ENCODE data around the gene ZNF628. TPM values are rescaled to one million over a fixed set of nuclear protein-coding genes. Genes with fewer than 3 reads are reported as not detected.
"Not testable (repeated sequence)": the region's sequence is repeated elsewhere in the genome, so short reads cannot be mapped to it uniquely, and the experiment has no call there.

Gene ZNF628
- 3.1 and 5.3 TPM in 2 replicates for total RNA-seq (2014; rRNA removed; shearing (Covaris generic))

DNA sequence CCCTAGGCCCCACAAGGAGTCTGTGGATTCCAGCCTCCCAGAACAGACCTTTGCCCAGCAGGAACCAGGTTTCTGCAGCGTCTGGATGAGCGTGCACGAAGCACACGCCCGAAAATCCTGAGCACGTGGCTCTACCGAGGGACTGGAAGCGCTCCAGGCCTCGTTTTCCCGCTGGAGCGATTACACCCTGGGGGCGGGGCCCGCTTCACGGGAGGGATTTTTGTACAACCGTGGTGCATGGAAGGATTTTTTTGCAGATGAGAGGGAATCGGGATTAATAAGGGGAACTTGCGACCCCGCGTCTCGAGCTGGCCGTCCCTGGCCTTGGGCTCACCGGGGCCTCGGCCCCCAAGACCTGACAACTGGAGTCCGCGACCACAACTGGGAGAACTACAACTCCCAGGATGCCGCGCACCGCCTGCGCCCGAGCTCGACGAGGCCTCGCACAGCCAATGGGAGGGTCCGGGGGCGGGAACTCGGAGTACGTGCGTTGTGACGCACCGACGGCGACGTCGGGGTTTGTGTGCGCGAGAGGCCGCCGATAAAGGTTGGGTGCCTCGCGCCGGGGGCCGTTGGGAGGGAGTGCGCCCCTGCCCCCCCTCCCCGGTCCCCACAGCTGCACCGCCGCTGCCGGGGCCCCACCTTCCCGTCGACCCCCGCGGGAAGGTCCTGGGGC, at the start of gene ZNF628:
Gene ZNF628, plus strand, starts transcription at position 518 of the 676 bp plus-strand sequence. CDS start 3,294 bp downstream, outside the sequence.
- DNase-seq (ENCODE audit: low read depth) = peak; percentile 98

DNA sequence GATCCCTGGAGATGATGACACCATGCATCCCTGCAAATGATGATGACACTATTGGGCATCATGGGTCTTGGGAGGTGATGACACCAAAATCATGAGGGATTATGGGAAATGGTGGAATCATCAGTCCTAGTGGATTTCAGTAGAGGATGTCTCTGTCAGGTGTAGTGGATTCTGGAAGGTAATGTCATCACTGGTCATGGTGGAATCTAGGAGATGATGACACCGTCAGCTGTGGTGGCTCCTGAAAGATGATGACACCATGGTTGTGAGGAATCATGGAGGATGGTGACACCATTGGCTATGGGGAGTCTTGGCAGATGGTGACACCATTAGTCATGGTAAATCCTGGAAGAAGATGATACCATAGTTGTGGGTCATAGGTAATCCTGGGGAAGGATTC, 45.2 kb upstream of the ZNF628 start:
- DNase-seq (ENCODE audit: low read depth) = no peak

DNA sequence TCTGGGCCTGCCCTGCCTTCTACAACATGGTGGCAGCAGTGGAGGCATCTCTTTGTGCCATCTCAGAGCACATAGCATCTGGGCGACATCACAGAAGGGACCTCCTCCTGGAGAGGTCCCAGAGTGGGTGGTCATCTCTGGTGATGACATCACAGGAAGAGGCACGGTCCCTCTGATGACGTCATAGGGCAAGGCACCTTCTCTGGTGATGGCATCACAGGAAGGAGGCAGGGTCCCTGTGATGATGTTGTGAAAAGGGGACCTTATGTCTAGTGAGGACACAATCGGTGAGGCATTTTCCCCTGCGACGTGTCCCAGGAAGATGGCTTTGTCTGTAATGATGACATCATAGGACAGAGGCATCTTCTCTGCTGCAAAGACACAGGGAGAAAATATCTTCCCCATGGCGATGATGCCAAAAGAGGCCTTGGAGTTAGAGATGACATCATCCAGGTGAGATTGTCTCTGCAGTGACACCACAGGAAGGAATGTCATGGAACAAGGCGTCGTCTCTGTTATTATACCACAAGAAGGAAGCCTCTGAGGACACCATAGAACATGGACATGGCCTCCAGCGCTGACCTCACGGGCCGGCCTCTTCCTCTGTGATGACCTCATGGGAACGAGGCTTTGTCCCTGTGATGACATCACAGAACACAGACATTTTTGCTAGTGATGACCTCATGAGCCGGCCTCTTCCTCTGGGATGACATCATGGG, 44.0 kb upstream of the ZNF628 start:
- no peak for DNase-seq (ENCODE audit: low read depth)

DNA sequence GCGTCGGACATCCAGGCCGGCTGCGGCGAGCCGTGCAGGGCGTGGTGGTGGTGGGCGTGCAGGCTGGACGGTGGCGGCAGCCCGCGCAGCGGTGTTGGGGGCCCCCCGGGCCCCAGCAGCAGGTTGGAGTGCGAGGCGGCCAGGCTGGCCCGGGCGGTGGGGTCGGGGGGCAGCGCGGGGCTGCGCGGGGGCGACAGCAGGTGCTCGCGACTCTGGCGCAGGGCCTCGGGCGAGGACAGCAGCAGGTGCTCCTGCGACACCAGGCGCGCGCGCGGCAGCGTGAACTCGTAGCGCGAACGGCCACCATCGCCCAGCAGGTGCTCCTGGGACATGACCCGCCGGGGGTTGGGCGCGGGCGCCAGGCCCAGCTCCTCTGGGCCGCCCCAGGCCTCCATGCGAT, 43.1 kb upstream of the ZNF628 start:
- DNase-seq (ENCODE audit: low read depth) = no peak

DNA sequence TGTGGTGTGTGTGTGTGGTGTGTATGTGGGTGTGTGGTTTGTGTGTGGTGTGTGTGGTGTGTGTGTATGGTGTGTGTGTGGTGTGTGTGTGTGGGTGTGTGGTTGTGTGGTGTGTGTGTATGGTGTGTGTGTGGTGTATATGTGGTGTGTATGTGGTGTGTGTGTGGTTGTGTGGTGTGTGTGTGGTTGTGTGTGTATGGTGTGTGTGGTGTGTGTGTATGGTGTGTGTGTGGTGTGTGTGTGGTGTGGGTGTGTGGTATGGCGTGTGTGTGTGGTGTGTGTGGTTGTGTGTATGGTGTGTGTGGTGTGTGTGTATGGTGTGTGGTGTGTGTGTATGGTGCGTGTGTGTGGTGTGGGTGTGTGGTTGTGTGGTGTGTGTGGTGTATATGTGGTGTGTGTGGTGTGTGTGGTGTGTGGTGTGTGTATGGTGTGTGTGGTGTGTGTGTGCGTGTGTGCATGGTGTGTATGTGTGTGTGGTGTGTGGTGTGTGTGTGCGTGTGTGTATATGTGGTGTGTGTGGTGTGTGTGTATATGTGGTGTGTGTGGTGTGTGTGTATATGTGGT, 42.0 kb upstream of the ZNF628 start:
- no peak for DNase-seq (ENCODE audit: low read depth)

DNA sequence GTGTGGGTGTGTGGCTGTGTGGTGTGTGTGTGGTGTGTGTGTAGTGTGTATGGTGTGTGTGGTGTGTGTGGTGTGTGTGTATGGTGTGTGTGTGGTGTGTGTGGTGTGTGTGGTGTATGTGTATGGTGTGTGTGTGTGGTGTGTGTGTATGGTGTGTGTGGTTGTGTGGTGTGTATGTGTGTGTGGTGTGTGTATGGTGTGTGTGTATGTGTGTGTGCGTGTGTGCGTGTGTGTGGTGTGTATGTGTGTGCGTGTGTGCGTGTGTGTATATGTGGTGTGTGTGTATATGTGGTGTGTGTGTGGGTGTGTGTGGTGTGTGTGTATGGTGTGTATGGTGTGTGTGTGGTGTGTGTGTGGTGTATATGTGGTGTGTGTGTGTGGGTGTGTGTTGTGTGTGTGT, 41.4 kb upstream of the ZNF628 start:
- DNase-seq (ENCODE audit: low read depth) = no peak

DNA sequence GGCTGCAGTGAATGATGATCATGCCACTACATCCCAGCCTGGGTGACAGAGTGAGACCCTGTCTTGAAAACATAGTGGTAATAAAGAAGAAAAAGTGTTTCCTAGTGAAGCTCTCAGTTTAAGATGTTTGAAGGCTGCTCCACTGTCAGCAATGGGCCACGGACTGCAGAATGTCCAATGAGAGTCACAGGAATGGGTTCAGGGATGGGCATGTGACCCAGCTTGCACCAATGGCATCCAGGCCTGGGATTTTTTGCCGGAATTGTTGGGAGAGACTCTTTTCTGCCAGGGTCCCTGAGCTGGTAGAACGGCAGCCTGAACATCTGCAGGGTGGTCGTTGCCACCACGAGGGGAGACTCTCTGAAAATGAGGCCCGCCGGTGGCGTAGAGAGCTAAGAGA, 39.6 kb upstream of the ZNF628 start:
- DNase-seq (ENCODE audit: low read depth) = no peak

DNA sequence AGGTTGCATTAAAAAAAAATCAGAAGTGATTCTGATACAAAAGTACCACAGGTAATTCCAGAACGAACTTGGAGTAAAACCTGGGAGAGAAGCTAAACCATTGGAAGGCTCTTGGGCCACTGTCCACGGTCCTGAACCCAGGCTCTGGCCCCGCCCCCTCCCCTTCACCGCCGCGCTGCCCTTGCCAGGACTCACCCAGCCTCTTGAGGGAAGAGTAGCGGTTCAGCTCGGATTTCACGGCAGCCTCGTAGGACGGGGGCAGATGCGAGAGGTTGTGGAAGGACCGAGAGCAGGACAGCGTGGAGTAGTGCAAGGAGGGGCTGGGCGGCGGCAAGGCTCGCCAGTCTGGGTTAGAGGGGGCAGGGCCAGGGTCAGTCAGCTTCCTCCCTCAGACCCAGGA, 39.0 kb upstream of the ZNF628 start:
- peak; percentile 71 for DNase-seq (ENCODE audit: low read depth)

DNA sequence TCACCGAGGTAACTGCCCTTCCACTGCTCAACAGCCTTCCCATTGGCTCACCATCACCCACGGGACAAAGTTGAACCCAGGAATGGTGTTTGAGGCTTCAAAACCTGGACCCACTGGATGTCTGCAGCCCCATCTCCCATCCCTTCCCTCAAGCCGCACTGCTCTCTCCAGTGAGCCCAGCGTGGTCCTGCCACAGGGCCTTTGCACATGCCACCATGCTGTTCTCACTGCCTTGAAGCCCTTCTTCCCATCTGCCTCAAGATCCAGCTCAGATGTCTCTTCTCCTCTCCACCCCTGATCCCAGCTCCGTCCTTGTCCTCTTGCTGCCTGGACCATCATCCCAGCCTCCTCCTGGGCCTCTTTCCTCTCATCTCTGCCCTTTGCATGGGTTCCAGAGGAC, 37.4 kb upstream of the ZNF628 start:
- DNase-seq (ENCODE audit: low read depth) = no peak

DNA sequence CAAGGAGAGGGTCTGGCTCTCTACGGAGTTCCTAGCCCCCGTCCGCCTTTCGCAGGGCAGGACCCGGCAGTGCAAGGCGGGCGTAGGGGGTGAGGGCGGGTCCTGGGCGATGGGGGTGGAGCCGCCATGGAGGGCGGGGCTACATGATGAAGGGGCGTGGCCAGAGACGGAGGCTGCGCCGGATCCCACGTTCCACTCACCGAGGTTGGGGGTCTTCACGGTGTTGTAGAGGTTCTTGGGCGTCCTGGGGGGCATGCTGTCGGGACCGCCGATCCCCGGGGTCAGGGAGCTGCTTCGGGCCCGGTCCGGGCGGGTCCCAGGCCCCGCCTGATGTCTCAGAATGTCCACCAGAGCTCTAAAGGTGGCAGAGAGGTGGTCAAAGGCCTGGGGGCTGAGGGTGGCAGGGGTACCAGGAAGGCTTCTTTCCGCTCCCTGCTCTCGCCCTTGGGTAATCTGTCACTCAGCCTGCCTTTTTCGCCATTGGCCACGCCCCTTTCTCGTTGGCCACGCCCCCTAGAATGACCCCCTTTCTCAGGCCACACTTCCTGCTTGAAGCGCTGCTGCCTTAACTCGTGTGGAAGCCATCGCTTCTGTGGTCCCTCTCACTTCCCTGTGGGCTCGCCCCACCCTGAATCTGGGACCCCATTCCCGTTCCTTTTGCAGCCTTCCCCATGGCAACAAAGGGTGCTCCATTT, 35.9 kb upstream of the ZNF628 start:
- DNase-seq (ENCODE audit: low read depth) = no peak

DNA sequence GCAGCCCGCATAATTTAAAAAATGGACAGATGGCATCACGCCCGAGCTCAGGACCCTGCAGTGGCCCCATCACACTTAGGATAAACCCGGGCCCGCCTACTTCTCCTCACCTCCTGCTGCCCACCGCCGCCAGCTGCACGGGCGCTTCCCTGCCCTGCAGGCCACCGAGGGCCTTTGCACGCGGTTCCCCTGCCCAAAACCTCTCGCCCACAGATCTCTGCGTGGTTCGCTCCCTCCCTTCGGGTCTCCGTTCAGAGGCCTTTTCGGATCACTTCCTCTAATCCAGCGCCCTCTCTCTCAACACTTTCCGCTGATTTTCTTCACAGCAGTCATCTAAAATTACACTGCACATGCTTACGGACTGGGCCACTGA, 35.1 kb upstream of the ZNF628 start:
- DNase-seq (ENCODE audit: low read depth) = no peak

DNA sequence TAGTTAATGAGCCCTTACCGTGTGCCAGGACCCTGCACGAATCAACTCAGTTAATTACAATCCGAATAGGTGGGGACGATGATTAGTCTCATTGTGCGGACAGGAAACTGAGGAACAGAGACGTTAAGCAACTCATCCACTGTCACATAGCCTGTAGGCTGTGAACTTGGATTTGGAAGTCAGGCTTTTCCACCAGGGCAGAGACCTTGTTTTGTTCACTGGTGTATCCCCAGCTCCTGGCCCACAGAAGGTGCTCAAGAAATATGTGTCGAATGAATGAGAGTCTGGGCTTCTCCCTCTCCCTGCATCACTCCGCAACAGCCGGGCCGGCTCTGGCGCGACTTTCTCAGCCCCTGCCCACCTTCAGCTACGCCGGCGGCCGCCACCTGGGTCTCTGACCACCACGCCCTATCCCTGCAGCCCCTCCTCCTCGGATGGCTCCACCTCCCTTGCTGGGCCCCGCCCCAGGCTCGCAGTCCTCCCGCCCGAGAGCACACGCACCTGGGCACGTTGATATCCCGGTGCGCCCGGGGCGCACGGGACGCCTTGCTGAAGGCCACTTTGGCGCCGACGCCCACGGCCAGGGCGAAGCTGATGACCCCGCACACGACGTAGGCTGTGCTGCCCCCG, 34.6 kb upstream of the ZNF628 start:
- DNase-seq (ENCODE audit: low read depth) = no peak

DNA sequence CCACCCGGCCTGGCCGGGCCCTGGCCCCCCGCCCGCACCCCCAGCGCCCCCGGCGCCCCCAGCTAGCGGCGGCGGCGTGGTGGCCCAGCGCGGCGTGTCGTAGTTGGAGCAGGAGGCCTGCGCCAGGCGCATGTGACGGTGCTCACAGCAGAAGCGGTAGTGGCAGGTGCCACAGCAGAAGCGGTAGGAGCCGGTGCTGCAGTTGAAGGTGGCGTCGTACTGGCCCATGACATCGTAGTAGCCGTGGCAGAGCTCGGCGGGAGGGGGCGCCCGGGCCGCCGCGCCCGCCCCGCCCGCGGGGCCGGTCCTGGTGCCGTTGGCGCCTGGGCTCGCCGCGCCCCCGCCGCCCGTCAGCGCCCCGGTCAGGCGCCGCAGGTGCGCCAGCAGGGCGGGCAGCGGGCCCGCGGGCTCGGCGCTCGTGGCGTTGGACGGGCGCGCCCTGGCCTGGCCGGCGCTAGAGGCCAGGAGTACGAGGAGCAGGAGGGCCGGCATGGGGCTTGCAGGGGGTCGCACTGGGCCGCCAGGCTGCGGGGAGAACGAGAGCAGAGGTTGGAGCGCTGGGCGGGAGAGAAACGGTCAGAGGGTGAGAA, 34.0 kb upstream of the ZNF628 start:
- no peak for DNase-seq (ENCODE audit: low read depth)

DNA sequence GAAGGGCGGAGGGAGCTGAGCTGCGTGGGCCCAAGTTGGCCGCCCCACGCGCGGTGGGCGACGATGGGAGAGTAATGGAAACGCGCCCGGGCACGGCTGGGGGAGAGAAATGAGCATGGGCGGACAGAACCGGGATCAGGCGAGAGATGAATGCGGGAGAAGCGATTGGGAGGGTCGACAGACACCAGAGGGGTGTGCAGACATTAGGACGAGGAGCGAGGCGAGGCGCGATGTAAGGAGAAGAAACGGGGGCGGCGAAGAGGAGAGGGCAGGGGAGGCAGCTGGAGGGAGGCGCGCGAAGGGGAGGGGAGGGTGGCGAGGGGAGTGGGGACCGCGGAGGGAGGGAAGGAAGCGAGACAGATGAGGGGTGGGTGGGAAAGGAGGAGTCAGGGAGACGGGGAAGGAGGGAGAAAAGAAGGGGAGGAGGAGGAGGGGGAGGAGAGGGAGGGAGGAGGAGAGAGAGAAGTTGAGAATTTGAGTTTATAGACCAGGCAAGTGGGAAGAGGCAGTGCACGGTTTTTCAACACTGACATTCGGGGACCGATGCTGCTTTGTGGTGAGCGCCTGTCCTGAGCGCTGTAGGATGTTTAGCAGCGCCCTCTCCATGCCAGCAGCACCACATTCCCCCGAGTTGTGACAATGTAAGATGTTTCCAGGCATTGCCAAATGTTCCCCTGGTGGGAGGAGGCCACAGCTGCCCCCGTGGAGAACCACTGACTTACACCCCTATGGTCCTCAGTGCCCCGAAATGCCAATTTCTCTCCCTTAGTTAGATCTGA, 33.2 kb upstream of the ZNF628 start, which contains the start of gene SHISA7:
Gene SHISA7, minus strand, starts transcription at position 256 of the 779 bp plus-strand sequence. CDS start 437 bp downstream, outside the sequence.
- DNase-seq (ENCODE audit: low read depth) = no peak

DNA sequence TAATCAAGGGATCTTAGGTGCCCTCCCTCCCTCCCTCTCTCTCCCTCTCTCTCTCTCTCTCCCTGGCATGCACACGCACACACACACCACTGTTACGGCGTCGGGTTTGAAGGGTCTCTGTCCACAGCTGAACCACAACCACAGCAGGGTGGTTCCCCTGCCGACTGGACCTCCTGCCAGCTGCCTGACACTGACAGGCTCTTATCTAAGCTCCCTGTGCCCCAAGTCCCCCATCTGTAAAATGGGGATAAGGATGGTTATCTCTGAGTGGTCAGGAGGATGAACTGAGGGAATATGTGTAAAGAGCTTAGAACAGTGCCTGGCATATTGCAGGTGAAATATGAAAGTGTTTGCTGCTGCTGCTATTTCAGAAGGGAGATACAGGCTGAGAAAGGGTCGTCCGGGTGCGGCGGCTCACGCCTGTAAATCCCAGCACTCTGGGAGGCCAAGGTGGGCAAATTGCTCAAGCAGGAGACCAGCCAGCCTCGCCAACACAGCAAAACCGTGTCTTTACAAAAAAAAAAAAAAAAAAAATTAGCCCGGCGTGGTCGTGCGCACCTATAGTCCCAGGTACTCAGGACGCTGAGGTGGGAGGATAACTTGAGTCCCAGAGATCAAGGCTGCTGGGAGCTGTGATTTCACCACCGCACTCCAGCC, 32.5 kb upstream of the ZNF628 start:
- no peak for DNase-seq (ENCODE audit: low read depth)

DNA sequence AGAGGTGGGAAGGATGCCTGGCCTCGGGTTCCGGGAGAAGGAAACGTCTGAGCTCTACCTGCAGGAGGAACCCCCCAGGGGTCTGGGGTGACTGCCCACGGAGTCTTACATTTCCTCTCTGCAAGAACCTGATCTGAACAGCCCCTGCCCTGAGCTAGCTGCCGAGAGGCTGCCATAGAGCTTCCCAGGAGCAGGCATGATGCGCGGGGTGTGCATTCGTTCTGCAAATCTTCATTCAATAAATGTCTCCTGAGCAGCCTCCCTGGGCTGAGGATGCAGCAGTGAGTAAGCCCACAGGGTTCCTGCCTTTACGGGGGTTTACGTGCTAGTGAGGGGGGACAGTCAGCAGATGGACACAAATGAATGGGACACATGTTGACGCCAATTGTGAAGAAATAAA, 31.8 kb upstream of the ZNF628 start:
- no peak for DNase-seq (ENCODE audit: low read depth)

DNA sequence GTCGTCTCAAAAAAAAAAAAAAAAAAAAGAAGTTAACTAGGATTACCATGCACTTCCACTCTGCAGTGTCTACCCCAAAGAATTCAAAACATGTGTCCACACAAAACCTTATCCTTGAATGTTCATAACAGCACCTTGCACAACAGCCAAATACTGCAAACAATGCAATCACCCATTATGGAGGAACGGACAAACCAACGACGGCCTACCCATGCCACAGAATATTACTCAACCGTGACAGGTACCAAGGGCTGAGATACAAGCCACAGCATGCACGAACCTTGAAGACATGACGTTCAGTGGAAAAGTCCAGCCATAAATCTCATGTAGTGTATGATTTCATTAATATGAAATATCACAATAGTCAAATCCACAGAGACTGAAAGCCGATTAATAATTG, 30.4 kb upstream of the ZNF628 start:
- DNase-seq (ENCODE audit: low read depth) = no peak

DNA sequence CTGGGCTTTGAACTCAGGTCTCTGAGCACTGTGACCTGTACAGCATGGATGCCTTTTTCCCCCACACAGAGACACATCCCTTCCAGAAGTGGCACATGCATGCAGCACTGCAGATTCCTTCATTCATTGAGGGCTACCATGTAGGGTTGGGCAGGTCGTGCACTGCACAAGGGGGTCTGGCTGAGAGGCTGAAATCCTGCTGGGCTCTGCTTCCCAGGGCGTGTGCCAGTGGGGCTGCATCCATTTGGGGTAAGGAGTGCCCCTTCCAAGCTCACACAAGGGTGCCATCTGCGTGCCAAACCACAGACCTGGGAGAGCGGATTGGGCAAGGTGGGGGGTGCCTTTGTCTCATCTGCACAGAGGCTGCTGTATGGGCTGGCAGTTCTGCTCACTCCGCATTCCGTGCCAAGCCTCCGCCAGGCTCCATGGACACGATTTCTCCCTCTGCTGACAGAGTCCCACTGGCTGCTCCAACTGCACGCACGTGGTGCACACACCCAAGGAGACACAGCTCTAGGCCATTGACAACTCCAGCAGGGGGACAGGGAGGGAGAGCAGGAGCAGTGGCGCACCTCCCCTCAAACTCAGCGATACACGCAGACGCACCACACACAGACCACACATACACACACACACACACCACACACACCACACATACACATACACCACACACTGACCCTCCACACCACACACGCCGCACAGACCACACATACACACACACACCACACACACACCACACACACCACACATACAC, 28.8 kb upstream of the ZNF628 start:
- DNase-seq (ENCODE audit: low read depth) = peak; percentile 87

DNA sequence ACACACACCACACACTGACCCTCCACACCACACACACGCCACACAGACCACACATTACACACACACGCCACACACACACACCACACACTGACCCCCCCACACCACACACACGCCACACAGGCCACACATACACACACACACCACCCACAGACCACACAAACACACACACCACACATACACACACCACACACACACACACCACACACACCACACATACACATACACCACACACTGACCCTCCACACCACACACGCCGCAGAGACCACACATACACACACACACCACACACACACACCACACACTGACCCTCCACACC, 28.3 kb upstream of the ZNF628 start:
- not testable (repeated sequence) for DNase-seq (ENCODE audit: low read depth)

DNA sequence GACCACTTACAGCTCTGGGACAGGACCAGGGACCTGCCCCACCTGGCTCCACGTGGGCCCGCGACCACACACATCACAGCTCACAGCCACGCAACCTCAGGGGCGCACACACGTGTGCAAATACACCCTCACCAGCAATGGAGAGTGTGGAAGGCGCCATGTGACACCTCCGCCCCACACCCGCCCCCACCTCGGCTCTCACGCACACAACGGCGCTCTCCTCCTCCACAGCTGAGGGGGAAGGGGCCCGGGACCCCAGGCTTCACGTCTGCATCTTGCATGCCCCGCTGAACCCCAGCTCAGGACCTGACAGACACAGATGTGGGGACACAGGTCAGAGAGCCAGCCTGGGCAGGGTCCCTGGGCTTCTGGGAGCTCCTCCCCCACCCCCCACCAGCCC, 26.9 kb upstream of the ZNF628 start:
- DNase-seq (ENCODE audit: low read depth) = no peak

Measured in RPMI7951 (cell line).